WTC11 (cell line): ENCODE results near the gene THOP1. TPM values are rescaled to one million over a fixed set of nuclear protein-coding genes. Genes with fewer than 3 reads are reported as not detected.

Source experiments
- AR ChIP-seq: fragments of 250-450 bp; sonication (Bioruptor Pico); IDR thresholded peaks from 2 replicates; pipeline ENCODE4 v1.9.0; 2021; ENCODE audit warnings: mild to moderate bottlenecking
- ATF3 ChIP-seq: sonication (generic); formaldehyde crosslinking; conservative IDR thresholded peaks from 2 replicates; pipeline ENCODE4 v1.8.1; 2022; ENCODE audit warnings: mild to moderate bottlenecking, missing genetic modification reagents
- CDX4 ChIP-seq: fragments of 250-450 bp; sonication (Bioruptor Pico); IDR thresholded peaks from 2 replicates; pipeline ENCODE4 v1.9.0; 2021; ENCODE audit warnings: moderate library complexity, mild to moderate bottlenecking, inconsistent platforms, borderline replicate concordance
- CREB1 ChIP-seq: sonication (generic); formaldehyde crosslinking; IDR thresholded peaks from 2 replicates; pipeline ENCODE4 v1.8.0; 2023; ENCODE audit warnings: mild to moderate bottlenecking, missing genetic modification reagents
- CREM ChIP-seq: sonication (generic); formaldehyde crosslinking; IDR thresholded peaks from 2 replicates; pipeline ENCODE4 v1.8.1; 2022; ENCODE audit warnings: mild to moderate bottlenecking, missing genetic modification reagents, moderate library complexity
- E2F5 ChIP-seq: sonication (generic); formaldehyde crosslinking; IDR thresholded peaks from 2 replicates; pipeline ENCODE4 v1.8.1; 2022; ENCODE audit warnings: mild to moderate bottlenecking, moderate library complexity, missing genetic modification reagents
- ERG ChIP-seq: fragments of 250-450 bp; sonication (Bioruptor Pico); IDR thresholded peaks from 2 replicates; pipeline ENCODE4 v1.8.0; 2021; ENCODE audit warnings: mild to moderate bottlenecking
- ESRRA ChIP-seq: sonication (generic); formaldehyde crosslinking; IDR thresholded peaks from 2 replicates; pipeline ENCODE4 v1.8.1; 2022; ENCODE audit warnings: mild to moderate bottlenecking, missing genetic modification reagents, borderline replicate concordance
- FOXP1 ChIP-seq: sonication (generic); formaldehyde crosslinking; IDR thresholded peaks from 2 replicates; pipeline ENCODE4 v1.8.0; 2022; ENCODE audit warnings: missing genetic modification reagents, mild to moderate bottlenecking, moderate library complexity, borderline replicate concordance
- GRHL2 ChIP-seq: fragments of 250-450 bp; sonication (Bioruptor Pico); IDR thresholded peaks from 2 replicates; pipeline ENCODE4 v1.8.0; 2022; ENCODE audit warnings: mild to moderate bottlenecking, moderate library complexity; ENCODE audit not compliant: insufficient replicate concordance, severe bottlenecking
- HMGXB4 ChIP-seq: sonication (generic); formaldehyde crosslinking; IDR thresholded peaks from 2 replicates; pipeline ENCODE4 v1.8.1; 2023; ENCODE audit warnings: mild to moderate bottlenecking, moderate library complexity, missing genetic modification reagents
- IRF2 ChIP-seq: sonication (generic); formaldehyde crosslinking; IDR thresholded peaks from 2 replicates; pipeline ENCODE4 v1.8.0; 2022; ENCODE audit warnings: low read depth, missing genetic modification reagents, borderline replicate concordance
- KAT7 ChIP-seq: sonication (generic); formaldehyde crosslinking; IDR thresholded peaks from 2 replicates; pipeline ENCODE4 v1.8.1; 2023; ENCODE audit warnings: missing genetic modification reagents, mild to moderate bottlenecking, borderline replicate concordance
- MAX ChIP-seq: sonication (generic); formaldehyde crosslinking; IDR thresholded peaks from 2 replicates; pipeline ENCODE4 v1.8.0; 2022; ENCODE audit warnings: mild to moderate bottlenecking, missing genetic modification reagents
- NFYB ChIP-seq: sonication (generic); formaldehyde crosslinking; conservative IDR thresholded peaks from 2 replicates; pipeline ENCODE4 v1.8.0; 2022; ENCODE audit warnings: low read depth, missing genetic modification reagents
- NR2C2 ChIP-seq: sonication (generic); formaldehyde crosslinking; IDR thresholded peaks from 2 replicates; pipeline ENCODE4 v1.8.0; 2022; ENCODE audit warnings: mild to moderate bottlenecking, missing genetic modification reagents
- PREB ChIP-seq: sonication (generic); formaldehyde crosslinking; IDR thresholded peaks from 2 replicates; pipeline ENCODE4 v1.8.1; 2022; ENCODE audit warnings: mild to moderate bottlenecking, missing genetic modification reagents, moderate library complexity, borderline replicate concordance
- SMAD4 ChIP-seq: sonication (generic); formaldehyde crosslinking; IDR thresholded peaks from 2 replicates; pipeline ENCODE4 v1.8.0; 2022; ENCODE audit warnings: mild to moderate bottlenecking, missing genetic modification reagents
- TEAD1 ChIP-seq: sonication (generic); formaldehyde crosslinking; IDR thresholded peaks from 2 replicates; pipeline ENCODE4 v1.8.0; 2022; ENCODE audit warnings: mild to moderate bottlenecking, missing genetic modification reagents
- TEAD4 ChIP-seq: sonication (generic); formaldehyde crosslinking; IDR thresholded peaks from 2 replicates; pipeline ENCODE4 v1.8.0; 2022; ENCODE audit warnings: mild to moderate bottlenecking, missing genetic modification reagents
- ZNF219 ChIP-seq: sonication (generic); formaldehyde crosslinking; IDR thresholded peaks from 2 replicates; pipeline ENCODE4 v1.8.0; 2023; ENCODE audit warnings: missing genetic modification reagents, mild to moderate bottlenecking, borderline replicate concordance
- ZNF423 ChIP-seq: fragments of 250-450 bp; sonication (Bioruptor Pico); IDR thresholded peaks from 2 replicates; pipeline ENCODE4 v2.1.2; 2022; ENCODE audit warnings: mild to moderate bottlenecking, moderate library complexity
- ZNF512 ChIP-seq: sonication (generic); formaldehyde crosslinking; IDR thresholded peaks from 2 replicates; pipeline ENCODE4 v1.8.1; 2022; ENCODE audit warnings: missing genetic modification reagents, borderline replicate concordance
- ZSCAN18 ChIP-seq: fragments of 250-450 bp; sonication (Bioruptor Pico); IDR thresholded peaks from 2 replicates; pipeline ENCODE4 v2.1.2; 2022; ENCODE audit warnings: mild to moderate bottlenecking, moderate library complexity
- total RNA-seq: library from RNA; stranded (reverse); gene quantifications from 3 replicates; pipeline ENCODE4 v1.2.3, GENCODE V29; 2021

THOP1 gene
- total RNA-seq, 1 experiment from 2014 or later: 181 TPM

- TF ChIP-seq ZSCAN18 (CRISPR knock-in tag): peak; percentile 97
- TF ChIP-seq ZNF219 (CRISPR knock-in tag): peak; percentile 97
- peak; percentile 48; the same call in 1 of the 2 replicates for TF ChIP-seq ZNF423
- peak; percentile 73; the same call in 1 of the 2 replicates for TF ChIP-seq ZNF512 (CRISPR knock-in tag)
- TF ChIP-seq PREB (CRISPR knock-in tag): peak; percentile 94; the same call in 1 of the 2 replicates
- peak; percentile 96 for TF ChIP-seq CREB1 (CRISPR knock-in tag)
- TF ChIP-seq NR2C2: peak; percentile 71; the same call in 1 of the 2 replicates
- no peak for TF ChIP-seq CDX4 (CRISPR knock-in tag)
- TF ChIP-seq MAX (CRISPR knock-in tag): peak; percentile 82; the same call in 1 of the 2 replicates
- TF ChIP-seq E2F5 (CRISPR knock-in tag): 0 out of 2 replicates have a peak, but pooled peaks have one; percentile 66
- peak; percentile 87 for TF ChIP-seq NFYB (CRISPR knock-in tag)
- peak; percentile 93 for TF ChIP-seq SMAD4
- peak; percentile 85; the same call in 1 of the 2 replicates for TF ChIP-seq ERG (CRISPR knock-in tag)
- TF ChIP-seq GRHL2 (CRISPR knock-in tag): no peak
- 0 out of 2 replicates have a peak, but pooled peaks have one; percentile 88 for TF ChIP-seq IRF2 (CRISPR knock-in tag)
- TF ChIP-seq HMGXB4 (CRISPR knock-in tag): peak; percentile 86
- peak; percentile 98 for TF ChIP-seq ESRRA (CRISPR knock-in tag)
- TF ChIP-seq ATF3 (CRISPR knock-in tag): peak; percentile 72; the same call in 1 of the 2 replicates
- no peak for TF ChIP-seq AR (CRISPR knock-in tag)
- TF ChIP-seq CREM (CRISPR knock-in tag): peak; percentile 89
- peak; percentile 87; the same call in 1 of the 2 replicates for TF ChIP-seq KAT7 (CRISPR knock-in tag)
- TF ChIP-seq FOXP1 (CRISPR knock-in tag): peak; percentile 98
- peak; percentile 98 for TF ChIP-seq TEAD1 (CRISPR knock-in tag)
- peak; percentile 91; the same call in 1 of the 2 replicates for TF ChIP-seq TEAD4
These were observed 45.5 kb upstream of the THOP1 start, which contains the start of gene SLC39A3 (continued) for GRCh38 chr19:2739602-2740313.
